Gastroesophageal sphincter (tissue), 3 donors: ENCODE data around the gene COL15A1.

Experiments
- CTCF ChIP-seq, 4 experiments: fragments of 200-600 bp in 2 of 4; fragments of 450-650 bp in 2 of 4; sonication (generic) in 1 of 4; IDR thresholded peaks; one replicate each; pipeline ENCODE4 v1.5.1; 2017 to 2019; ENCODE audit warnings: antibody characterized with exemption in 4 of 4, mild to moderate bottlenecking in 2 of 4, moderate library complexity in 2 of 4
- POLR2A ChIP-seq, 2 donors: fragments of 450-650 bp; IDR thresholded peaks; one replicate each; pipeline ENCODE4 v1.6.1; 2017; ENCODE audit warnings: antibody characterized with exemption in 2 of 2, mild to moderate bottlenecking in 2 of 2, moderate library complexity in 1 of 2

GRCh38 chr9:99030610-99031109, 87.0 kb downstream of the COL15A1 start:
- TF ChIP-seq CTCF (IDR thresholded peaks at IDR 0.05) (no peak), POLR2A (IDR thresholded peaks at IDR 0.05) (no peak)
